Prostate gland (tissue), 2 donors: ENCODE results near the gene SIRT7. TPM values are rescaled to one million over a fixed set of nuclear protein-coding genes. Genes with fewer than 3 reads are reported as not detected.
"Not testable (repeated sequence)": the region's sequence is repeated elsewhere in the genome, so short reads cannot be mapped to it uniquely, and the experiment has no call there.

ENCODE experiments used
- DNase-seq: peaks from one replicate; pipeline ENCODE4 v3.0.0-alpha.2; 2019; ENCODE audit warnings: low spot score
- H3K27ac ChIP-seq, 2 donors: fragments of 200-600 bp; sonication (generic); 2 replicates each; pipeline ENCODE4 v1.5.1; 2017 to 2019
- H3K27me3 ChIP-seq: fragments of 200-600 bp; sonication (generic); replicated peaks from 2 replicates; pipeline ENCODE4 v1.5.1; 2019; ENCODE audit not compliant: insufficient read depth
- H3K36me3 ChIP-seq, 2 donors: fragments of 200-600 bp; sonication (generic); 1 replicate in 1 of 2; 2 replicates in 1 of 2; pipeline versions ENCODE4 v1.5.1 to v1.8.1; 2017 to 2019
- H3K4me1 ChIP-seq: fragments of 200-600 bp; sonication (generic); replicated peaks from 2 replicates; pipeline ENCODE4 v1.5.1; 2019
- H3K4me3 ChIP-seq, 2 donors: fragments of 200-600 bp; sonication (generic); 2 replicates each; pipeline ENCODE4 v1.5.1; 2017 to 2019
- H3K9me3 ChIP-seq: fragments of 200-600 bp; sonication (generic); 2 replicates; pipeline ENCODE4 v1.5.1; 2017
- POLR2A ChIP-seq: fragments of 450-650 bp; IDR thresholded peaks from one replicate; pipeline ENCODE4 v1.6.1; 2016; ENCODE audit warnings: antibody characterized with exemption, mild to moderate bottlenecking
- POLR2AphosphoS5 ChIP-seq: sonication (generic); formaldehyde crosslinking; IDR thresholded peaks from one replicate; pipeline ENCODE4 v1.6.1; 2017; ENCODE audit warnings: antibody characterized with exemption
- WGBS: methylation state at CpG from one replicate; pipeline ENCODE4 v1.1.5; 2018; 5-methylcytosine and 5-hydroxymethylcytosine counted together
- intact Hi-C: fragments of 100-400 bp; cut with DNase I; formaldehyde crosslinking; loops from one replicate; pipeline ENCODE4 v1.14.2; 2022
- total RNA-seq, 2 donors: library from RNA; depleted of rRNA; stranded (reverse); fragments of >200 nt; gene quantifications; one replicate each; pipeline ENCODE4 v1.1.0, GENCODE V29; 2016
- TF ChIP-seq, protein P1 (sequence below), 4 experiments: fragments of 200-600 bp in 2 of 4; fragments of 450-650 bp in 2 of 4; sonication (generic) in 2 of 4; IDR thresholded peaks; 1 replicate in 3 of 4; 2 replicates in 1 of 4; pipeline ENCODE4 v1.5.1; 2016 to 2019; ENCODE audit warnings: antibody characterized with exemption in 4 of 4, mild to moderate bottlenecking in 2 of 4, moderate library complexity in 2 of 4

SIRT7 gene
- total RNA-seq, 2 donors from 2014 or later: 22.4 to 39.9 TPM

DNA sequence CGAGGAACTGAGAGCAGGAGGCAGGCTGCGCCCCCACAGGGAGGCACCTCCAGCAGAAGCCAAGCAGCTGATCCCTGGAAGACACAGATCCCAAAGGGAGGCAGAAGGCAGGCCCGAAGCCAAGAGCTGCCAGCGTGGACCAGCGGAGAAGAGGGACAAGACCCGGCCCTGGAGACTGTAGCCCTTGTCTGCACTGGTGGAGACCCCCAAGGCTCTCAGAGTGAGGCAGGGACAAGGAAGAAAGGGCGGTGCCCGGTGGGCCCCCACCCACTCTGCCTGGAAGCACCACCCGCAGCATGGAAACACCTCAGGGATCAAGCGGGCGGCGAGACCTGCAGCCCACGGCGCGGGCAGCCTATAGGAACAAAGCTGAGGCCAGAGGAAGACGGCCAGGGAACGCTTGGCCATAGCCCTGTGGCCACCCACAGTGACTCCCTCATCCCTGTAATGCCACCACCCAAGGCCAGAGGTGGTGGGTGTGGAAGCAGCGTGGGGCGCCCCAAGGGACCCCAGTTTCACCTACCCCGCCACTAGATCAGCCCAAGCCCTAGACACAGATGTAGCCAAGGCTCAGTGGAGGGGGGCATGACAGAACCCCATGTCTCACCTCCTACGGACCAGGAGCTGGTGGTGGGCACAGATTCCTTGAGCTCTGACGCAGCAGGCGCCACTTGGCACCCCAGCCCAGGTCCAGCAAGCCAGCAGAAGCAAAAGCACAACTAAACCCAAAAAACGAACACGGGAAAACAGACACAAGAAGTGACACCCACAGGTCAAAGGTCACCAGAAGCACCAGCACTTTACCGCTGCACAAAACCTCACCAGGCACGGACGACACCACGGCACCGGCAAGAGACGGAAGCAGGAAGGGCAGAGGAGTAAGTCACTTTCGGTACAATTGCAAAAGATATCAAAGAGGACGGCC lies 2.9 kb upstream of the SIRT7 start:
- Histone ChIP-seq H3K27me3 (no peaks in the 10 kb centered on the region), H3K27ac (no peak overlapping the region), H3K9me3 (no peaks in the 10 kb centered on the region), H3K36me3 (no peaks in the 10 kb centered on the region), H3K4me3 (no peak overlapping the region), H3K4me1 (peaks cover 14% of the 10 kb centered on the region)
- 86% methylated on average over 33 of the region's 33 CpGs for WGBS
- TF ChIP-seq POLR2AphosphoS5: no peak
- TF ChIP-seq, protein P1, sequence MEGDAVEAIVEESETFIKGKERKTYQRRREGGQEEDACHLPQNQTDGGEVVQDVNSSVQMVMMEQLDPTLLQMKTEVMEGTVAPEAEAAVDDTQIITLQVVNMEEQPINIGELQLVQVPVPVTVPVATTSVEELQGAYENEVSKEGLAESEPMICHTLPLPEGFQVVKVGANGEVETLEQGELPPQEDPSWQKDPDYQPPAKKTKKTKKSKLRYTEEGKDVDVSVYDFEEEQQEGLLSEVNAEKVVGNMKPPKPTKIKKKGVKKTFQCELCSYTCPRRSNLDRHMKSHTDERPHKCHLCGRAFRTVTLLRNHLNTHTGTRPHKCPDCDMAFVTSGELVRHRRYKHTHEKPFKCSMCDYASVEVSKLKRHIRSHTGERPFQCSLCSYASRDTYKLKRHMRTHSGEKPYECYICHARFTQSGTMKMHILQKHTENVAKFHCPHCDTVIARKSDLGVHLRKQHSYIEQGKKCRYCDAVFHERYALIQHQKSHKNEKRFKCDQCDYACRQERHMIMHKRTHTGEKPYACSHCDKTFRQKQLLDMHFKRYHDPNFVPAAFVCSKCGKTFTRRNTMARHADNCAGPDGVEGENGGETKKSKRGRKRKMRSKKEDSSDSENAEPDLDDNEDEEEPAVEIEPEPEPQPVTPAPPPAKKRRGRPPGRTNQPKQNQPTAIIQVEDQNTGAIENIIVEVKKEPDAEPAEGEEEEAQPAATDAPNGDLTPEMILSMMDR (IDR thresholded peaks at IDR 0.05): no peak
- TF ChIP-seq POLR2A: no peak
- intact Hi-C loops: no loop called here
- DNase-seq: no peak

DNA sequence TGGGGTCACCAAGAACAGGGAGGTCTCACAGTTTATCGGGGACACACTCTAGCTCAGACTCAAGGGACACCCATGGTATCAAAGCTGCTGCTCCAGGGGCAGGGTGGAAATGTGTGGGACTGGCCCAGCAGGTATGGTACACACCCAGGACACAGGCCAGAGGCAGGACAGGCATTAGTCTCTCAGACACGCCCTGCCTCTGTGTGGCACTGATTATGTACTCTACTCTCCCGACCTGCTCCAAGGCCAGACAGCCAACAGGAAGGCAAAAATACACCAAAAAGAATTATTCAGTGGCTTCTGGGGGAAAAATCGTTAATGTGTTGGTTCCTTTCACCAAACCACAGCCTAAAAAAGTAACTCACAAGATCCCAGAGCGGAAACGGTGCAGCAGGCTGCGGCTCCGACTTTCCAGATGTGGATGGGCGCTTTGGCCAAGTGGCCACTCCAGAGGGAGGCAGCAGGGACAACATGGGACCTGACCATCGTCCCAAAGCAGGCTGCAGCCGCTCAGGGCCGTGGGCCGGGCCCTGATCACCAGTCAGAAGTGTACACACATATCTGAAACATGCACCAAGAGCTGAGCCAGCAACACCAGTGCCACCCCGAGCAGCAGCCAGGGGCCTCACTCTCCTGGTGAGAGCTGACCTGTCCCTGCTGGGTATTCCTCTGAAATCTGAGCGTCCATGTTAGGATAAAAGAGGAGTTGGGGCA lies 1.0 kb upstream of the SIRT7 start:
- Histone ChIP-seq H3K4me3 (no peak overlapping the region), H3K27me3 (no peaks in the 10 kb centered on the region), H3K27ac (peak overlapping the region; percentile 72 to 80), H3K36me3 (peaks cover 4 to 5% of the 10 kb centered on the region in 2 donors), H3K4me1 (peaks cover 12% of the 10 kb centered on the region), H3K9me3 (no peaks in the 10 kb centered on the region)
- DNase-seq: peak; percentile 54
- 80% methylated on average over 15 of the region's 15 CpGs for WGBS
- no peak for TF ChIP-seq POLR2A
- TF ChIP-seq, protein P1 (IDR thresholded peaks at IDR 0.05): no peak
- no peak for TF ChIP-seq POLR2AphosphoS5
- intact Hi-C loops: no loop called here

DNA sequence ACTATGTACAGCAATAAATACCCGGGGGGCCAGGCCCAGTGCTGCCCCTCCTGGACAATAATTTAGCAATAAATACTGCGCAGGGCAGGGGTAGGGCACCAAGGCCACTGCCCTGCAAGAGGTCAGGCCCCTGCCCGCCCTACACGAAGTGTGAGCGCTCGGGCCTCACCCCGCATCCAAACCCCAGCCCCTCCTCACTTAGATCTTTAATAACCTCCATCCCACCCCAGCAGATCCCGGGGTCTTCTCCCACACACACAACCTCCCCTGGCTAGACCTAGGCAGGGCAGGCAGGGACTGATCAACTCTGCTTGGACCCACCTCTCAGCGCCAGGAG lies 325 bp upstream of the SIRT7 start:
- 31% methylated on average over 9 of the region's 9 CpGs for WGBS
- H3K27me3 ChIP-seq, H3K9me3 ChIP-seq, H3K4me1 ChIP-seq, DNase-seq, intact Hi-C loops: not testable (repeated sequence)
- H3K27ac ChIP-seq: peak overlapping the region; percentile 72 to 80
- peak overlapping the region; percentile 88 to 98 for H3K4me3 ChIP-seq
- peaks cover 10 to 11% of the 10 kb centered on the region in 2 donors for H3K36me3 ChIP-seq

DNA sequence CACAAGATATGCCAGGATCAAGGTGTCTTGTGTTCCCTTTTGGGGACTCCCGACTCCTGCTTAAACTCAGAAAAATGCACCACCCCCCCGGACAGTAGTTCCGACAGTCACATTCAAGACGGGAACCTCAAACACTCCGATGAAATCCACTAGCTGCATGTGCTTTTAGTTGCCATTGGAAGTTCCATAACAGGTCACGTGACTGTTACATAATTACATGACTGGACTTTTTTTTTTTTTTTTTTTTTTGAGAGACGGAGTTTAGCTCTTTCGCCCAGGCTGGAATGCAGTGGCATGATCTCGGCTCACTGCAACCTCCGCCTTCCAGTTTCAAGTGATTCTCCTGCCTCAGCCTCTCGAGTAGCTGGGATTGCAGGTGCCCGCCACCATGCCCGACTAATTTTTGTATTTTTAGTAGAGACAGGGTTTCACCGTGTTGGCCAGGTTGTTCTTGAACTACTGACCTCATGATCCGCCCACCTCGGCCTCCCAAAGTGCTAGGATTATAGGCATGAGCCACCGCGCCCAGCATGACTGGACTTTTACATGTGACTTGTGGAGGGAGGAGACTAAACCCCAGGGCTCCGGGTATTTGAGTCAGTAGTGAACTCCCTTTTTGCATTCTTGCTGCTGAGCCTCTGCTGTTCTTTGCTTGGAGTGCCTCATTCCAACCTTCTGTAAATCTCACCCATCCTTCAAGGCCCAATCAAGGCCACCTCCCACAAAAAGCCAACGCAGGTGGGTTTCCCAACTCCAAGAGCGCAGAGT lies 1.6 kb downstream of the SIRT7 start:
- DNase-seq: no peak
- H3K27ac ChIP-seq: no peak overlapping the region
- intact Hi-C loops: no loop called here
- peaks cover 10 to 11% of the 10 kb centered on the region in 2 donors for H3K36me3 ChIP-seq
- no peaks in the 10 kb centered on the region for H3K27me3 ChIP-seq
- no peak for TF ChIP-seq POLR2A
- TF ChIP-seq POLR2AphosphoS5: no peak
- TF ChIP-seq, protein P1 (IDR thresholded peaks at IDR 0.05): no peak
- H3K4me1 ChIP-seq: peaks cover 4% of the 10 kb centered on the region
- no peaks in the 10 kb centered on the region for H3K9me3 ChIP-seq
- no peak overlapping the region for H3K4me3 ChIP-seq
- WGBS: 77% methylated on average over 21 of the region's 21 CpGs

DNA sequence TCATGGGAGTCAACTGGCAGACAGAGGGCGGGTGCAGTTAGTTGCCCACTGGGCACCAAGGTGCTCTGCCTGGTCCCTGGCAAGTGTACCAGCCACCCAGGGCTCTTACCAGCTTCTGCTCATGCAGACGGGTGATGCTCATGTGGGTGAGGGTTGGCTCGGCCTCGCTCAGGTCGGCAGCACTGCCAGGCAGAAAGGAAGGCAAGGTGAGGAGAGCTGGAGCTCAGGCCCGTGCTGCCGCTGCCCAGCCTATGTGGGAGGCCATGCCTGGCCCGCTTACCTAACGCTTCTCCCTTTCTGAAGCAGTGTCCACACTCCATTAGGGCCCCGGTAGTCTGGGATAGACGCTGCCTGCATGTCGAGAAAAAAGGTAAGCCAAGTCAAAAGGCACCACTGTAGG lies 2.6 kb downstream of the SIRT7 start:
- no peaks in the 10 kb centered on the region for H3K9me3 ChIP-seq
- 86% methylated on average over 12 of the region's 12 CpGs for WGBS
- no peak for TF ChIP-seq POLR2AphosphoS5
- TF ChIP-seq POLR2A: no peak
- TF ChIP-seq, protein P1 (IDR thresholded peaks at IDR 0.05): no peak
- no peak overlapping the region for H3K27ac ChIP-seq
- no peak for DNase-seq
- no peaks in the 10 kb centered on the region for H3K27me3 ChIP-seq
- intact Hi-C loops: no loop called here
- peaks cover 10 to 11% of the 10 kb centered on the region in 2 donors for H3K36me3 ChIP-seq
- H3K4me1 ChIP-seq: peaks cover 4% of the 10 kb centered on the region
- H3K4me3 ChIP-seq: no peak overlapping the region
